ENCODE data around the gene DNAH11.
"Not testable (repeated sequence)": the region's sequence is repeated elsewhere in the genome, so short reads cannot be mapped to it uniquely, and the experiment has no call there.

Gene DNAH11

GRCh38 chr7:21898265-21898930 is 355.6 kb downstream of the DNAH11 start:
- DNase-seq, result no peak

GRCh38 chr7:21902240-21902639 is 359.4 kb downstream of the DNAH11 start:
- no peak for DNase-seq

- DNase-seq, result no peak
Measured at GRCh38 chr7:21903020-21903786, 360.4 kb downstream of the DNAH11 start.

- DNase-seq, result no peak
Measured at GRCh38 chr7:21908746-21909145, 365.9 kb downstream of the DNAH11 start.

- DNase-seq, result no peak
Measured at GRCh38 chr7:21910253-21910652, 367.4 kb downstream of the DNAH11 start.

GRCh38 chr7:21911341-21911875 is 368.6 kb downstream of the DNAH11 start:
- DNase-seq, result no peak

GRCh38 chr7:21912305-21912704 is 369.5 kb downstream of the DNAH11 start:
- no peak for DNase-seq

- no peak for DNase-seq
Measured at GRCh38 chr7:21912931-21913780, 370.3 kb downstream of the DNAH11 start.

GRCh38 chr7:21914671-21915070 is 371.8 kb downstream of the DNAH11 start:
- no peak for DNase-seq

GRCh38 chr7:21915140-21915539 is 372.3 kb downstream of the DNAH11 start:
- no peak for DNase-seq

GRCh38 chr7:21916176-21916575 is 373.3 kb downstream of the DNAH11 start:
- DNase-seq, result no peak

GRCh38 chr7:21916629-21917028 is 373.8 kb downstream of the DNAH11 start:
- DNase-seq, result no peak

- DNase-seq, result no peak
Measured at GRCh38 chr7:21918216-21918615, 375.4 kb downstream of the DNAH11 start.

- DNase-seq, result no peak
Measured at GRCh38 chr7:21920936-21921335, 378.1 kb downstream of the DNAH11 start.

GRCh38 chr7:21922605-21923004 is 379.8 kb downstream of the DNAH11 start:
- no peak for DNase-seq

- DNase-seq, result no peak
Measured at GRCh38 chr7:21923658-21924057, 380.8 kb downstream of the DNAH11 start.

GRCh38 chr7:21926448-21926847 is 383.6 kb downstream of the DNAH11 start:
- no peak for DNase-seq

GRCh38 chr7:21927693-21928092 is 384.9 kb downstream of the DNAH11 start:
- DNase-seq, result no peak

GRCh38 chr7:21933293-21933692 is 390.5 kb downstream of the DNAH11 start:
- not testable (repeated sequence) for DNase-seq

- no peak for DNase-seq
Measured at GRCh38 chr7:21934808-21935207, 392.0 kb downstream of the DNAH11 start.

GRCh38 chr7:21938463-21938862 is 395.6 kb downstream of the DNAH11 start:
- no peak for DNase-seq

- peak; percentile 68 for DNase-seq
Measured at GRCh38 chr7:21939136-21939857, 396.5 kb downstream of the DNAH11 start.
